ENCODE results near the gene LRRC39.

- no peak for TF ChIP-seq CTCF (IDR thresholded peaks at IDR 0.05)
- no peak for TF ChIP-seq POLR2A (IDR thresholded peaks at IDR 0.05)
Observed at GRCh38 chr1:100147875-100148274, 30.2 kb downstream of the LRRC39 start.
